ENCODE data around the gene ITM2C.

Gene ITM2C

DNA sequence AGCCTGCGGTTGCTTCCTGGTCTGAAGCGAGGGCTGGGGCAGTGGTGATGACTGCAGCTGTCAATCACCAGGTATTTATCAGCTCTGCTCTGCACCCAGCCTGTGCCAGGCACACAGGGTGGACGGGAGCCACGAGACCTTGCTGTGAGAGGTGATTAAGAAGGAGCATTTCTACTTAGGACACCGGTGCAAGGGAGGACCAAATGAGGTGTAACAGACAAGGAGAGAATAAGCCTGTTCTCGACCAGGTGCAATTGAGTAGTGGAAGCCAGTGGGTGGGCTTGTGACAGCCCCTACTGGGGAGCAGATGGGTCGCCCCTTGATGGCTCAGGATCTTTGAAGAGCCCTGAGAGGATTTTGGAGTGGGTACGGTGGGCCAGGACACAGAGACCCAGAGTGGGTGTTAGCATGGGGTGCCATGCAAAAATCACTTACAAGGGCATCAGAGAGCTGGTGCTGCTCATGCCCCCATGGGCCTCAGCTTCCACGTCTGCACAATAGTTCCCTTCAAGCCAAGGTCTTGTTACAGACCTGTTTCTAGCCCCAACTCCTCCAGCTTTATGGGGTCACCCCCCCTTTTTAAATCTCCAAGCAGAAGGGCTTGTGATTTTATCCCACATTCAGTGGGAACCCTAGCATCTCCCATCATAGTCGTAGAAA lies 35.7 kb downstream of the ITM2C start:
- H3K27ac ChIP-seq (ENCODE audit: low read depth, low read length) = no peak overlapping the region
- no peak overlapping the region for H2AFZ ChIP-seq (ENCODE audit: low read depth, low read length, severe bottlenecking)
- no peaks in the 10 kb centered on the region for H3K36me3 ChIP-seq (ENCODE audit: low read length)
- H3K4me2 ChIP-seq (ENCODE audit: low read depth, low read length, poor library complexity, severe bottlenecking) = no peak overlapping the region
- H3K79me2 ChIP-seq (ENCODE audit: insufficient read depth, low read length) = no peaks in the 10 kb centered on the region
- H3K9me3 ChIP-seq (ENCODE audit: insufficient read depth, low read length) = no peaks in the 10 kb centered on the region
- no peaks in the 10 kb centered on the region for H3K9me2 ChIP-seq (replicated peaks; ENCODE audit: insufficient read depth, low read length)
- no peak overlapping the region for H3K9ac ChIP-seq (ENCODE audit: low read length)
- no peaks in the 10 kb centered on the region for H4K20me1 ChIP-seq (ENCODE audit: low read depth, low read length)
- no peak for TF ChIP-seq EZH2phosphoT487 (conservative IDR thresholded peaks at IDR 0.05; ENCODE audit: low read length)
- TF ChIP-seq, protein P1, sequence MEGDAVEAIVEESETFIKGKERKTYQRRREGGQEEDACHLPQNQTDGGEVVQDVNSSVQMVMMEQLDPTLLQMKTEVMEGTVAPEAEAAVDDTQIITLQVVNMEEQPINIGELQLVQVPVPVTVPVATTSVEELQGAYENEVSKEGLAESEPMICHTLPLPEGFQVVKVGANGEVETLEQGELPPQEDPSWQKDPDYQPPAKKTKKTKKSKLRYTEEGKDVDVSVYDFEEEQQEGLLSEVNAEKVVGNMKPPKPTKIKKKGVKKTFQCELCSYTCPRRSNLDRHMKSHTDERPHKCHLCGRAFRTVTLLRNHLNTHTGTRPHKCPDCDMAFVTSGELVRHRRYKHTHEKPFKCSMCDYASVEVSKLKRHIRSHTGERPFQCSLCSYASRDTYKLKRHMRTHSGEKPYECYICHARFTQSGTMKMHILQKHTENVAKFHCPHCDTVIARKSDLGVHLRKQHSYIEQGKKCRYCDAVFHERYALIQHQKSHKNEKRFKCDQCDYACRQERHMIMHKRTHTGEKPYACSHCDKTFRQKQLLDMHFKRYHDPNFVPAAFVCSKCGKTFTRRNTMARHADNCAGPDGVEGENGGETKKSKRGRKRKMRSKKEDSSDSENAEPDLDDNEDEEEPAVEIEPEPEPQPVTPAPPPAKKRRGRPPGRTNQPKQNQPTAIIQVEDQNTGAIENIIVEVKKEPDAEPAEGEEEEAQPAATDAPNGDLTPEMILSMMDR (IDR thresholded peaks at IDR 0.05; ENCODE audit: insufficient read depth, low read length, poor library complexity, severe bottlenecking) = no peak
- H3K27me3 ChIP-seq (ENCODE audit: low read length) = no peaks in the 10 kb centered on the region
- H3K4me3 ChIP-seq (ENCODE audit: insufficient read depth, low read length, poor library complexity, severe bottlenecking) = no peak overlapping the region
- H3F3A ChIP-seq (ENCODE audit: insufficient read depth) = no peaks in the 10 kb centered on the region

DNA sequence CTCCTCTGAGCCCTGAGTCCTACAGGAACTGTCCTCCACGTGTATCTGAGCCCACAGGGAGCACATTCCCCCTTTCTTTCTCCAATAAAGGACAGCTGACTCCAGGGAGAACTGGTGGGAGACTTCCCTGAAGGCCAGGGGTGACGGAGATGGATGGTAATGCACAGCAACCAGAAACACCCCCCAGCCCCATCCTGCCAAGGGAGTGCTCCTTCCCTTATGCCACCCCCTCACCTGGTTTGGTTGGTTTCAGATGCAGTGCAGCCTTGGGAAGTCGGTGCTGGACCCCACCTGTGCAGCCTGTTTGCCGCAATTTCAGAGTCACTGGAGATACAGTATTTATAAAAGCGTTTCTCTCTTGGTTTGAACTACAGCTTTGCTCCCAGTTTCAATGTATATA lies 36.3 kb downstream of the ITM2C start:
- TF ChIP-seq, protein P1 (IDR thresholded peaks at IDR 0.05; ENCODE audit: insufficient read depth, low read length, poor library complexity, severe bottlenecking) = no peak
- no peak for TF ChIP-seq EZH2phosphoT487 (conservative IDR thresholded peaks at IDR 0.05; ENCODE audit: low read length)

DNA sequence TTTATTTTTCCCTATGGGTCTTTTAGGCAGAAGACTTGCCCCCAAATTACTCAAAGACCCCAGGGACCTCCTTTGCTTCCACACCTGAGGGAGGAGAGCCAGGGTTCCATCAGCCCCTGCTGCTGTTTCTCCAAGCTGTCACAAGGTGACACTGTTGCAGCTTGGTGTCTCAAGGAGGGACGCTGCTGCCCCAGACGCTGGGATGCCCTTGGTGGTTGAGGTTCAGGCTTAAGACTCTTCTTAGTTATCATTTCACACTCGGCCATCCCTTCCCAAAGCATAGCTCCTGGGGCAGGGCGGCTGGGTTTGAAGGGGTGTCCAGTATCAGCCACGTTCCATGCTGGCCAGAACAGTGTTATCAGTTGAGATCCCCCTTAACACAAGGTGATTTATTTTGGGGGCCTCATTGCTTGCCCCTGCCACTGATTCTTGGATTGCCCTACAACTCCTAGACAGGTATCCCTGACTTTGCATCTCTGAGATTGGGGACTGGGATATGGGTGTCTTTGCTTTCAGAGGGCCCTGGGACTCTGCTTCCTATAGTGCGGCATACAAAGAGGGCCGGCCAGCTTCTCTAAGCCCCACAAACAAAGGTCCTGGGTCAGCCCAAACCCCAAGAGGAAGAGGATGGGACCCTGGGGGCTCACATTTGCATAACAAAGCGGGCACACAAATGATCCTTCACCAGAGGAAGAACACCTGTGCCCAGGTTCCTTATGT lies 37.6 kb downstream of the ITM2C start:
- H2AFZ ChIP-seq (ENCODE audit: low read depth, low read length, severe bottlenecking) = no peak overlapping the region
- no peaks in the 10 kb centered on the region for H3K9me2 ChIP-seq (replicated peaks; ENCODE audit: insufficient read depth, low read length)

More for the DNA sequence above, 36.3 kb downstream of the ITM2C start:
- Histone ChIP-seq H3K9ac (ENCODE audit: low read length) (no peak overlapping the region), H3K79me2 (ENCODE audit: insufficient read depth, low read length) (no peaks in the 10 kb centered on the region), H4K20me1 (ENCODE audit: low read depth, low read length) (no peaks in the 10 kb centered on the region), H3F3A (ENCODE audit: insufficient read depth) (no peaks in the 10 kb centered on the region), H3K36me3 (ENCODE audit: low read length) (no peaks in the 10 kb centered on the region), H3K4me3 (ENCODE audit: insufficient read depth, low read length, poor library complexity, severe bottlenecking) (no peak overlapping the region), H3K4me2 (ENCODE audit: low read depth, low read length, poor library complexity, severe bottlenecking) (no peak overlapping the region), H2AFZ (ENCODE audit: low read depth, low read length, severe bottlenecking) (no peak overlapping the region), H3K27ac (ENCODE audit: low read depth, low read length) (no peak overlapping the region), H3K9me2 (replicated peaks; ENCODE audit: insufficient read depth, low read length) (no peaks in the 10 kb centered on the region), H3K27me3 (ENCODE audit: low read length) (no peaks in the 10 kb centered on the region), H3K9me3 (ENCODE audit: insufficient read depth, low read length) (no peaks in the 10 kb centered on the region)

More for the DNA sequence above, 37.6 kb downstream of the ITM2C start:
- no peaks in the 10 kb centered on the region for H3K9me3 ChIP-seq (ENCODE audit: insufficient read depth, low read length)
- H3K79me2 ChIP-seq (ENCODE audit: insufficient read depth, low read length) = no peaks in the 10 kb centered on the region
- H3K4me3 ChIP-seq (ENCODE audit: insufficient read depth, low read length, poor library complexity, severe bottlenecking) = no peak overlapping the region
- no peaks in the 10 kb centered on the region for H4K20me1 ChIP-seq (ENCODE audit: low read depth, low read length)
- no peak overlapping the region for H3K4me2 ChIP-seq (ENCODE audit: low read depth, low read length, poor library complexity, severe bottlenecking)
- no peak overlapping the region for H3K27ac ChIP-seq (ENCODE audit: low read depth, low read length)
- no peaks in the 10 kb centered on the region for H3K27me3 ChIP-seq (ENCODE audit: low read length)
- H3F3A ChIP-seq (ENCODE audit: insufficient read depth) = no peaks in the 10 kb centered on the region
- TF ChIP-seq, protein P1 (IDR thresholded peaks at IDR 0.05; ENCODE audit: insufficient read depth, low read length, poor library complexity, severe bottlenecking) = peak; percentile 94
- TF ChIP-seq EZH2phosphoT487 (conservative IDR thresholded peaks at IDR 0.05; ENCODE audit: low read length) = no peak
- H3K9ac ChIP-seq (ENCODE audit: low read length) = no peak overlapping the region
- no peaks in the 10 kb centered on the region for H3K36me3 ChIP-seq (ENCODE audit: low read length)
